Muscle layer of colon (tissue), 2 donors: ENCODE results near the gene RALY.

Experiments
- H3K27ac ChIP-seq: one replicate; pipeline ENCODE4 v1.7.0; 2013; ENCODE audit warnings: low read depth, mild to moderate bottlenecking, low read length, moderate library complexity
- H3K27me3 ChIP-seq, 2 donors: one replicate each; pipeline ENCODE4 v1.7.0; 2013; ENCODE audit warnings: low read length in 2 of 2, mild to moderate bottlenecking in 2 of 2; ENCODE audit not compliant: insufficient read depth in 2 of 2, control insufficient read depth in 1 of 2
- H3K36me3 ChIP-seq: one replicate; pipeline ENCODE4 v1.7.0; 2013; ENCODE audit warnings: mild to moderate bottlenecking, low read length; ENCODE audit not compliant: insufficient read depth
- H3K4me1 ChIP-seq: one replicate; pipeline ENCODE4 v1.7.0; 2013; ENCODE audit warnings: mild to moderate bottlenecking, low read length; ENCODE audit not compliant: insufficient read depth
- H3K4me3 ChIP-seq, 2 donors: one replicate each; pipeline ENCODE4 v1.7.0; 2013; ENCODE audit warnings: low read length in 2 of 2, low read depth in 1 of 2, mild to moderate bottlenecking in 1 of 2, moderate library complexity in 1 of 2
- H3K9ac ChIP-seq: one replicate; pipeline ENCODE4 v1.7.0; 2013; ENCODE audit warnings: low read length
- H3K9me3 ChIP-seq: one replicate; pipeline ENCODE4 v1.7.0; 2013; ENCODE audit warnings: mild to moderate bottlenecking, low read length
- donor health status: abdominal sarcoma.
- donor health status: Adenocarcinoma of cecum.

RALY gene

GRCh38 chr20:33993576-33994221 lies at the start of gene RALY:
Gene RALY (plus strand): TSS chr20:33993911. CDS start chr20:34072075, 78,164 bp downstream.
- Histone ChIP-seq H3K36me3 (no peaks in the 10 kb centered on the region), H3K4me3 (peak within 1 kb of the TSS; percentile 94 to 98), H3K9ac (peak within 1 kb of the TSS; percentile 88), H3K4me1 (peaks cover 51% of the 10 kb centered on the region), H3K27ac (peak within 1 kb of the TSS; percentile 94), H3K9me3 (no peaks in the 10 kb centered on the region), H3K27me3 (no peaks in the 10 kb centered on the region)

GRCh38 chr20:33944914-33945313 lies 48.8 kb upstream of the RALY start:
- H3K9ac ChIP-seq, result no peak overlapping the region

GRCh38 chr20:33945391-33946081 lies 48.2 kb upstream of the RALY start:
- H3K9ac ChIP-seq, result no peak overlapping the region
- H3K27ac ChIP-seq, result no peak overlapping the region
- H3K4me3 ChIP-seq, result no peak overlapping the region
- no peaks in the 10 kb centered on the region for H3K4me1 ChIP-seq
- H3K36me3 ChIP-seq, result no peaks in the 10 kb centered on the region
- H3K9me3 ChIP-seq, result peaks cover 15% of the 10 kb centered on the region
- no peaks in the 10 kb centered on the region for H3K27me3 ChIP-seq

More at GRCh38 chr20:33944914-33945313, 48.8 kb upstream of the RALY start:
- peaks cover 15% of the 10 kb centered on the region for H3K9me3 ChIP-seq
- H3K4me1 ChIP-seq, result no peaks in the 10 kb centered on the region
- no peak overlapping the region for H3K4me3 ChIP-seq
- no peaks in the 10 kb centered on the region for H3K27me3 ChIP-seq
- H3K36me3 ChIP-seq, result no peaks in the 10 kb centered on the region
- no peak overlapping the region for H3K27ac ChIP-seq

- Histone ChIP-seq H3K9me3 (peaks cover 15% of the 10 kb centered on the region), H3K27me3 (no peaks in the 10 kb centered on the region), H3K4me3 (peak overlapping the region in 1 of 2 donors; percentile 1), H3K4me1 (no peaks in the 10 kb centered on the region), H3K27ac (no peak overlapping the region), H3K36me3 (no peaks in the 10 kb centered on the region), H3K9ac (no peak overlapping the region)
Measured at GRCh38 chr20:33947709-33948295, 45.9 kb upstream of the RALY start.

GRCh38 chr20:33948480-33948879 lies 45.2 kb upstream of the RALY start:
- H3K9me3 ChIP-seq, result peaks cover 15% of the 10 kb centered on the region
- no peak overlapping the region for H3K9ac ChIP-seq
- no peaks in the 10 kb centered on the region for H3K27me3 ChIP-seq
- no peak overlapping the region for H3K27ac ChIP-seq
- no peak overlapping the region for H3K4me3 ChIP-seq
- no peaks in the 10 kb centered on the region for H3K36me3 ChIP-seq
- no peaks in the 10 kb centered on the region for H3K4me1 ChIP-seq

GRCh38 chr20:33951171-33951570 lies 42.5 kb upstream of the RALY start:
- H3K4me3 ChIP-seq, result no peak overlapping the region
- no peak overlapping the region for H3K9ac ChIP-seq
- H3K27ac ChIP-seq, result no peak overlapping the region
- H3K36me3 ChIP-seq, result no peaks in the 10 kb centered on the region
- H3K4me1 ChIP-seq, result no peaks in the 10 kb centered on the region
- no peaks in the 10 kb centered on the region for H3K27me3 ChIP-seq
- H3K9me3 ChIP-seq, result peaks cover 15% of the 10 kb centered on the region

GRCh38 chr20:33954504-33954903 lies 39.2 kb upstream of the RALY start:
- Histone ChIP-seq H3K27ac (no peak overlapping the region), H3K9ac (no peak overlapping the region), H3K4me3 (no peak overlapping the region), H3K36me3 (no peaks in the 10 kb centered on the region), H3K27me3 (no peaks in the 10 kb centered on the region), H3K9me3 (peaks cover 3% of the 10 kb centered on the region), H3K4me1 (no peaks in the 10 kb centered on the region)

GRCh38 chr20:33963751-33964150 lies 30.0 kb upstream of the RALY start:
- Histone ChIP-seq H3K36me3 (no peaks in the 10 kb centered on the region), H3K4me1 (peaks cover 13% of the 10 kb centered on the region), H3K9me3 (no peaks in the 10 kb centered on the region), H3K4me3 (no peak overlapping the region), H3K27ac (no peak overlapping the region), H3K9ac (no peak overlapping the region), H3K27me3 (no peaks in the 10 kb centered on the region)

GRCh38 chr20:33964441-33964840 lies 29.3 kb upstream of the RALY start:
- no peaks in the 10 kb centered on the region for H3K36me3 ChIP-seq
- H3K9ac ChIP-seq, result no peak overlapping the region
- peaks cover 13% of the 10 kb centered on the region for H3K4me1 ChIP-seq
- H3K9me3 ChIP-seq, result no peaks in the 10 kb centered on the region
- no peaks in the 10 kb centered on the region for H3K27me3 ChIP-seq
- no peak overlapping the region for H3K4me3 ChIP-seq
- H3K27ac ChIP-seq, result no peak overlapping the region

- Histone ChIP-seq H3K9ac (no peak overlapping the region), H3K36me3 (no peaks in the 10 kb centered on the region), H3K27ac (no peak overlapping the region), H3K9me3 (no peaks in the 10 kb centered on the region), H3K27me3 (no peaks in the 10 kb centered on the region), H3K4me1 (peaks cover 26% of the 10 kb centered on the region), H3K4me3 (no peak overlapping the region)
Measured at GRCh38 chr20:33967126-33967525, 26.6 kb upstream of the RALY start.

GRCh38 chr20:33969563-33969962 lies 24.1 kb upstream of the RALY start:
- H3K36me3 ChIP-seq, result no peaks in the 10 kb centered on the region
- H3K9me3 ChIP-seq, result no peaks in the 10 kb centered on the region
- peaks cover 18% of the 10 kb centered on the region for H3K4me1 ChIP-seq
- no peak overlapping the region for H3K27ac ChIP-seq
- H3K9ac ChIP-seq, result no peak overlapping the region
- no peak overlapping the region for H3K4me3 ChIP-seq
- no peaks in the 10 kb centered on the region for H3K27me3 ChIP-seq
